HepG2 (cell line): ENCODE measurements around the gene PHRF1. TPM values are rescaled to one million over a fixed set of nuclear protein-coding genes. Genes with fewer than 3 reads are reported as not detected.
A peak's percentile ranks its signal among the peaks of the same experiment; 100 is the strongest.

Source experiments
- ARNTL ChIP-seq: sonication (generic); formaldehyde crosslinking; IDR thresholded peaks from 2 replicates; pipeline ENCODE4 v1.4.0; 2020; ENCODE audit warnings: mild to moderate bottlenecking, missing genetic modification reagents
- ERF ChIP-seq: IDR thresholded peaks from 2 replicates; pipeline ENCODE4 v1.6.1; 2018; ENCODE audit warnings: missing biosample characterization, missing genetic modification reagents
- GATA4 ChIP-seq: sonication (generic); IDR thresholded peaks from 2 replicates; pipeline ENCODE4 v1.6.1; 2016; ENCODE audit warnings: antibody characterized with exemption, low read depth, borderline replicate concordance
- GATAD2A ChIP-seq: IDR thresholded peaks from 2 replicates; pipeline ENCODE4 v1.6.1; 2016
- GPN1 ChIP-seq: sonication (generic); formaldehyde crosslinking; IDR thresholded peaks from 2 replicates; pipeline ENCODE4 v1.5.1; 2020; ENCODE audit warnings: missing genetic modification reagents, borderline replicate concordance
- HNF1A ChIP-seq, 2 experiments: sonication (generic) in 1 of 2; formaldehyde crosslinking in 1 of 2; IDR thresholded peaks; 2 replicates each; pipeline versions ENCODE4 v1.4.0 to v1.6.1; 2016 to 2020; ENCODE audit warnings: borderline replicate concordance in 1 of 2, low read depth in 1 of 2, mild to moderate bottlenecking in 1 of 2, missing genetic modification reagents in 1 of 2
- HOMEZ ChIP-seq: IDR thresholded peaks from 2 replicates; pipeline ENCODE4 v1.6.1; 2016; ENCODE audit warnings: low read depth
- MEF2D ChIP-seq: sonication (generic); formaldehyde crosslinking; IDR thresholded peaks from 2 replicates; pipeline ENCODE4 v1.5.1; 2020; ENCODE audit warnings: mild to moderate bottlenecking, missing genetic modification reagents
- NFATC3 ChIP-seq: sonication (generic); formaldehyde crosslinking; IDR thresholded peaks from 2 replicates; pipeline ENCODE4 v1.5.1; 2020; ENCODE audit warnings: mild to moderate bottlenecking, missing genetic modification reagents
- PHF8 ChIP-seq: sonication (generic); formaldehyde crosslinking; IDR thresholded peaks from 2 replicates; pipeline ENCODE4 v1.5.0; 2020; ENCODE audit warnings: missing genetic modification reagents
- RELA ChIP-seq: sonication (generic); formaldehyde crosslinking; IDR thresholded peaks from 2 replicates; pipeline ENCODE4 v1.4.0; 2020; ENCODE audit warnings: missing genetic modification reagents
- SP1 ChIP-seq, 2 experiments: fragments of 450-650 bp in 1 of 2; sonication (generic) in 1 of 2; formaldehyde crosslinking in 1 of 2; IDR thresholded peaks; 2 replicates each; pipeline versions ENCODE4 v1.4.0 to v1.6.1; 2016 to 2020; ENCODE audit warnings: missing genetic modification reagents in 1 of 2
- STAT5B ChIP-seq: sonication (generic); formaldehyde crosslinking; IDR thresholded peaks from 2 replicates; pipeline ENCODE4 v1.4.0; 2020; ENCODE audit warnings: missing genetic modification reagents
- ZNF3 ChIP-seq: IDR thresholded peaks from 2 replicates; pipeline ENCODE4 v1.7.0; 2017; ENCODE audit warnings: inconsistent platforms
- ZNF329 ChIP-seq: sonication (generic); formaldehyde crosslinking; IDR thresholded peaks from 2 replicates; pipeline ENCODE4 v1.9.0; 2021; ENCODE audit warnings: low read depth, mild to moderate bottlenecking, missing genetic modification reagents
- ZNF431 ChIP-seq: sonication (generic); formaldehyde crosslinking; IDR thresholded peaks from 2 replicates; pipeline ENCODE4 v1.9.0; 2022; ENCODE audit warnings: missing genetic modification reagents, low read depth, mild to moderate bottlenecking, borderline replicate concordance
- ZNF543 ChIP-seq: sonication (generic); formaldehyde crosslinking; IDR thresholded peaks from 2 replicates; pipeline ENCODE4 v1.4.0; 2020; ENCODE audit warnings: mild to moderate bottlenecking, missing genetic modification reagents
- ZUFSP ChIP-seq: sonication (generic); formaldehyde crosslinking; IDR thresholded peaks from 2 replicates; pipeline ENCODE4 v1.9.0; 2021; ENCODE audit warnings: missing genetic modification reagents, mild to moderate bottlenecking, borderline replicate concordance
- polyA plus RNA-seq, 8 experiments: library from polyadenylated mRNA; depleted of rRNA in 3 of 8; stranded (reverse) in 7 of 8; unstranded in 1 of 8; fragments of >200 nt; fragmentation: Illumina TruSeq in 4 of 8; extraction: Trizol in 4 of 8; gene quantifications; 2 replicates each; pipeline versions ENCODE4 v1.2.1 to v1.2.3, GENCODE V29; 2011 to 2016; ENCODE audit warnings: low read depth in 4 of 8, missing spikeins in 1 of 8, mixed read lengths in 1 of 8; ENCODE audit not compliant: insufficient read depth in 1 of 8
- total RNA-seq, 5 experiments: library from RNA; depleted of rRNA; stranded (reverse); fragments of >200 nt; fragmentation: Illumina TruSeq; extraction: Trizol; gene quantifications; 2 replicates each; pipeline ENCODE4 v1.2.3, GENCODE V29; 2016; ENCODE audit warnings: low read depth in 1 of 5
- TF ChIP-seq, protein P1 (sequence below): sonication (generic); formaldehyde crosslinking; IDR thresholded peaks from 2 replicates; pipeline ENCODE4 v1.5.0; 2020; ENCODE audit warnings: mild to moderate bottlenecking, missing genetic modification reagents, borderline replicate concordance

The PHRF1 gene
- total and polyA plus RNA-seq, 2 of the 13 experiments (the other 11 are each of a cell fraction or from before 2014, with no cell fraction given): 8.2 to 16.7 TPM

- TF ChIP-seq PHF8 (CRISPR knock-in tag): 0 out of 2 replicates have a peak, but pooled peaks have one; percentile 6
- no peak for TF ChIP-seq GPN1 (CRISPR knock-in tag)
- TF ChIP-seq, protein P1, sequence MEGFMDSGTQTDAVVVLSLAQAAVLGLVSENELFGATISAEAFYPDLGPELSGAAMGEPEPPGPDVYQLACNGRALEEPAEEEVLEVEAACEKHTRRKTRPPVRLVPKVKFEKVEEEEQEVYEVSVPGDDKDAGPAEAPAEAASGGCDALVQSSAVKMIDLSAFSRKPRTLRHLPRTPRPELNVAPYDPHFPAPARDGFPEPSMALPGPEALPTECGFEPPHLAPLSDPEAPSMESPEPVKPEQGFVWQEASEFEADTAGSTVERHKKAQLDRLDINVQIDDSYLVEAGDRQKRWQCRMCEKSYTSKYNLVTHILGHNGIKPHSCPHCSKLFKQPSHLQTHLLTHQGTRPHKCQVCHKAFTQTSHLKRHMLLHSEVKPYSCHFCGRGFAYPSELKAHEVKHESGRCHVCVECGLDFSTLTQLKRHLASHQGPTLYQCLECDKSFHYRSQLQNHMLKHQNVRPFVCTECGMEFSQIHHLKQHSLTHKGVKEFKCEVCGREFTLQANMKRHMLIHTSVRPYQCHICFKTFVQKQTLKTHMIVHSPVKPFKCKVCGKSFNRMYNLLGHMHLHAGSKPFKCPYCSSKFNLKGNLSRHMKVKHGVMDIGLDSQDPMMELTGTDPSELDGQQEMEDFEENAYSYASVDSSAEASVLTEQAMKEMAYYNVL (CRISPR knock-in tag): no peak
- no peak for TF ChIP-seq ZUFSP (CRISPR knock-in tag)
- no peak for TF ChIP-seq HNF1A (IDR thresholded peaks at IDR 0.05; ENCODE audit: low read depth)
- peak; percentile 44; the same call in 1 of the 2 replicates for TF ChIP-seq HNF1A (CRISPR knock-in tag; IDR thresholded peaks at IDR 0.05; ENCODE audit: borderline replicate concordance)
- no peak for TF ChIP-seq ARNTL (CRISPR knock-in tag)
- no peak for TF ChIP-seq HOMEZ (CRISPR knock-in tag)
- TF ChIP-seq STAT5B: no peak
- no peak for TF ChIP-seq ZNF431 (CRISPR knock-in tag)
- no peak for TF ChIP-seq SP1 (IDR thresholded peaks at IDR 0.05)
- 0 out of 2 replicates have a peak, but pooled peaks have one; percentile 25 for TF ChIP-seq SP1 (CRISPR knock-in tag; IDR thresholded peaks at IDR 0.05)
- no peak for TF ChIP-seq RELA
- no peak for TF ChIP-seq GATA4
- no peak for TF ChIP-seq ZNF3 (CRISPR knock-in tag)
- TF ChIP-seq GATAD2A (CRISPR knock-in tag): 0 out of 2 replicates have a peak, but pooled peaks have one; percentile 31
- no peak for TF ChIP-seq ZNF543 (CRISPR knock-in tag)
- TF ChIP-seq ERF (CRISPR knock-in tag): no peak
- TF ChIP-seq MEF2D (CRISPR knock-in tag): no peak
- no peak for TF ChIP-seq NFATC3 (CRISPR knock-in tag)
- TF ChIP-seq ZNF329 (CRISPR knock-in tag): peak; percentile 57; the same call in 1 of the 2 replicates
These were observed 21.6 kb upstream of the PHRF1 start (continued) for GRCh38 chr11:554428-555226.
